Measurements from ENCODE around the gene JAG1.

JAG1 gene

GRCh38 chr20:10667560-10668167 lies 6.1 kb downstream of the JAG1 start:
- DNase-seq (ENCODE audit: low read depth): no peak

- no peak for DNase-seq (ENCODE audit: low read depth)
These were observed 6.8 kb downstream of the JAG1 start for GRCh38 chr20:10667077-10667401.

GRCh38 chr20:10666221-10667076 lies 7.3 kb downstream of the JAG1 start:
- DNase-seq (ENCODE audit: low read depth): no peak

- DNase-seq (ENCODE audit: low read depth): no peak
These were observed 8.0 kb downstream of the JAG1 start for GRCh38 chr20:10665791-10666190.

- DNase-seq (ENCODE audit: low read depth): no peak
These were observed 8.7 kb downstream of the JAG1 start for GRCh38 chr20:10665027-10665561.

GRCh38 chr20:10663756-10664155 lies 10.0 kb downstream of the JAG1 start:
- no peak for DNase-seq (ENCODE audit: low read depth)

GRCh38 chr20:10662661-10663458 lies 10.9 kb downstream of the JAG1 start:
- DNase-seq (ENCODE audit: low read depth): no peak

- no peak for DNase-seq (ENCODE audit: low read depth)
These were observed 11.6 kb downstream of the JAG1 start for GRCh38 chr20:10662151-10662550.

GRCh38 chr20:10661261-10661660 lies 12.5 kb downstream of the JAG1 start:
- no peak for DNase-seq (ENCODE audit: low read depth)

GRCh38 chr20:10660661-10661060 lies 13.1 kb downstream of the JAG1 start:
- no peak for DNase-seq (ENCODE audit: low read depth)

GRCh38 chr20:10659651-10660601 lies 13.9 kb downstream of the JAG1 start:
- no peak for DNase-seq (ENCODE audit: low read depth)

GRCh38 chr20:10658876-10659632 lies 14.7 kb downstream of the JAG1 start:
- DNase-seq (ENCODE audit: low read depth): no peak

- no peak for DNase-seq (ENCODE audit: low read depth)
These were observed 15.6 kb downstream of the JAG1 start for GRCh38 chr20:10658051-10658823.

- DNase-seq (ENCODE audit: low read depth): no peak
These were observed 16.3 kb downstream of the JAG1 start for GRCh38 chr20:10657453-10657852.

- no peak for DNase-seq (ENCODE audit: low read depth)
These were observed 17.8 kb downstream of the JAG1 start for GRCh38 chr20:10655720-10656669.

- no peak for DNase-seq (ENCODE audit: low read depth)
These were observed 19.2 kb downstream of the JAG1 start for GRCh38 chr20:10654630-10655029.

GRCh38 chr20:10654250-10654610 lies 19.6 kb downstream of the JAG1 start:
- DNase-seq (ENCODE audit: low read depth): no peak

GRCh38 chr20:10653599-10654249 lies 20.1 kb downstream of the JAG1 start:
- no peak for DNase-seq (ENCODE audit: low read depth)

Measured in stimulated activated CD8-positive, alpha-beta memory T cell treated with anti-CD3 and anti-CD28 coated beads, Interleukin-12 subunit alpha, Interleukin-12 subunit beta, amount 100 ng/mL, for 4 hours (primary cell).